Activated CD4-positive, alpha-beta memory T cell treated with anti-CD3 and anti-CD28 coated beads for 36 hours (primary cell): ENCODE data around the gene ENAM. TPM values are rescaled to one million over a fixed set of nuclear protein-coding genes. Genes with fewer than 3 reads are reported as not detected.

Source experiments
- CTCF ChIA-PET: fragments of 350-600 bp; sonication (Branson Sonifier 250); formaldehyde crosslinking; loops from one replicate; lab custom pipeline; 2021; ENCODE audit warnings: antibody characterized with exemption, inconsistent platforms; lab: Charles Lee
- POLR2A ChIA-PET: fragments of 350-600 bp; sonication (Branson Sonifier 250); formaldehyde crosslinking; loops from one replicate; lab custom pipeline; 2021; ENCODE audit warnings: antibody characterized with exemption; lab: Charles Lee
- DNase-seq: peaks from one replicate; pipeline ENCODE4 v3.0.0-alpha.2; 2020
- H3K27ac Mint-ChIP-seq: one replicate; pipeline ENCODE4 v1.8.0; 2021; ENCODE audit warnings: mixed read lengths
- H3K27me3 Mint-ChIP-seq: one replicate; pipeline ENCODE4 v1.8.0; 2021; ENCODE audit warnings: mixed read lengths
- H3K36me3 Mint-ChIP-seq: one replicate; pipeline ENCODE4 v1.8.0; 2021; ENCODE audit warnings: mixed read lengths
- H3K4me1 Mint-ChIP-seq: one replicate; pipeline ENCODE4 v1.8.0; 2021; ENCODE audit warnings: low read depth, mixed read lengths
- H3K4me3 Mint-ChIP-seq: one replicate; pipeline ENCODE4 v1.8.0; 2021; ENCODE audit warnings: mild to moderate bottlenecking, mixed read lengths
- H3K9me3 Mint-ChIP-seq: one replicate; pipeline ENCODE4 v1.8.0; 2021; ENCODE audit warnings: mixed read lengths
- intact Hi-C: fragments of 100-400 bp; cut with micrococcal nuclease; formaldehyde crosslinking; loops from one replicate; pipeline ENCODE4 v1.15.1; 2023
- total RNA-seq, 2 experiments: library from RNA; stranded (reverse); gene quantifications; one replicate each; pipeline ENCODE4 v1.2.3, GENCODE V29; 2021

ENAM gene
- total RNA-seq, 2 experiments from 2014 or later = not detected

DNA sequence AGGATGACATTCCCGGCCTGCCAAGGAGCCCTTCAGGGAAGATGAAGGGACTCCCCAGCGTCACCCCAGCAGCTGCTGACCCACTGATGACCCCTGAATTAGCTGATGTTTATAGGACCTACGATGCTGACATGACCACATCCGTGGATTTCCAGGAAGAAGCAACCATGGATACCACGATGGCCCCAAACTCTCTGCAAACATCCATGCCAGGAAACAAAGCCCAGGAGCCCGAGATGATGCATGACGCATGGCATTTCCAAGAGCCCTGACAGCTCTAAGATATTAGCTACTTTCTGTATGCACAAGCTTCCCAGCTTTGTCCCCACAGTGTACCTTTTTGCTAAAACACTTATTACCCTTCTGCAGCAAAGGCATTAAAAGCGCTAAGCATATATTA is 22.1 kb upstream of the ENAM start:
- Mint-ChIP-seq H3K27me3 (peaks cover 14% of the 10 kb centered on the region), H3K27ac (no peak overlapping the region), H3K4me3 (no peak overlapping the region), H3K4me1 (no peaks in the 10 kb centered on the region), H3K9me3 (no peaks in the 10 kb centered on the region), H3K36me3 (no peaks in the 10 kb centered on the region)
- intact Hi-C loops = loop anchor here (10.0 kb wide), 1 partner anchor 578 kb away; no protein-coding TSS in a partner anchor
- POLR2A ChIA-PET = no interaction called here
- DNase-seq = no peak
- CTCF ChIA-PET = interaction anchor here (0.9 kb wide), 1 partner anchor 623 kb away, joined by 3 read pairs; no protein-coding TSS in a partner anchor

GRCh38 chr4:70607334-70607853 is 21.1 kb upstream of the ENAM start:
- intact Hi-C loops = loop anchor here (10.0 kb wide), 1 partner anchor 577 kb away; no protein-coding TSS in a partner anchor
- Mint-ChIP-seq H3K9me3 (no peaks in the 10 kb centered on the region), H3K27me3 (peaks cover 19% of the 10 kb centered on the region), H3K27ac (no peak overlapping the region), H3K4me1 (no peaks in the 10 kb centered on the region), H3K4me3 (no peak overlapping the region), H3K36me3 (no peaks in the 10 kb centered on the region)
- DNase-seq = no peak
- CTCF ChIA-PET = interaction anchor here (0.9 kb wide), 1 partner anchor 622 kb away, joined by 3 read pairs; no protein-coding TSS in a partner anchor
- POLR2A ChIA-PET = no interaction called here

DNA sequence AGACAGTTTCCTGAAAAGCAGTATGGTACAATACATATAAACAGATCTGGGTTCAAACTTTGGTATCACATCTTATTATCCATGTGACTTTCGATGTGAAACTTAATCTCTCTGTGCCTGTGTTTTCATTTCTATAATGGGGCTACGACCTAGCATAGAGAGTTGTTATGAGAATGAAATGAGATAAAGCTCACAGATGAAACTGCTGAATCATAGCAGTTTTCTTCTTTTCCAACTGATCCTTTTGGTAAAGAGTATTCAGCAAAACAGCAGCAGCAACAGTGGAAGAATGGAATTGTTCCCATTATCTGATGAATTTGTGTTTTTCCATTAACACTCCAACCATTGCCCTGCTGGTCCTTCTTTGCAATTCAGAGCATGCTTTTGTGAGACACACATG is 20.2 kb upstream of the ENAM start:
- no peak overlapping the region for H3K4me3 Mint-ChIP-seq
- no peak for DNase-seq
- no peaks in the 10 kb centered on the region for H3K9me3 Mint-ChIP-seq
- H3K36me3 Mint-ChIP-seq = no peaks in the 10 kb centered on the region
- no peak overlapping the region for H3K27ac Mint-ChIP-seq
- ChIA-PET POLR2A (no interaction called here), CTCF (no interaction called here)
- peaks cover 3% of the 10 kb centered on the region for H3K4me1 Mint-ChIP-seq
- H3K27me3 Mint-ChIP-seq = peaks cover 26% of the 10 kb centered on the region
- intact Hi-C loops = loop anchor here (10.0 kb wide), 1 partner anchor 576 kb away; no protein-coding TSS in a partner anchor

DNA sequence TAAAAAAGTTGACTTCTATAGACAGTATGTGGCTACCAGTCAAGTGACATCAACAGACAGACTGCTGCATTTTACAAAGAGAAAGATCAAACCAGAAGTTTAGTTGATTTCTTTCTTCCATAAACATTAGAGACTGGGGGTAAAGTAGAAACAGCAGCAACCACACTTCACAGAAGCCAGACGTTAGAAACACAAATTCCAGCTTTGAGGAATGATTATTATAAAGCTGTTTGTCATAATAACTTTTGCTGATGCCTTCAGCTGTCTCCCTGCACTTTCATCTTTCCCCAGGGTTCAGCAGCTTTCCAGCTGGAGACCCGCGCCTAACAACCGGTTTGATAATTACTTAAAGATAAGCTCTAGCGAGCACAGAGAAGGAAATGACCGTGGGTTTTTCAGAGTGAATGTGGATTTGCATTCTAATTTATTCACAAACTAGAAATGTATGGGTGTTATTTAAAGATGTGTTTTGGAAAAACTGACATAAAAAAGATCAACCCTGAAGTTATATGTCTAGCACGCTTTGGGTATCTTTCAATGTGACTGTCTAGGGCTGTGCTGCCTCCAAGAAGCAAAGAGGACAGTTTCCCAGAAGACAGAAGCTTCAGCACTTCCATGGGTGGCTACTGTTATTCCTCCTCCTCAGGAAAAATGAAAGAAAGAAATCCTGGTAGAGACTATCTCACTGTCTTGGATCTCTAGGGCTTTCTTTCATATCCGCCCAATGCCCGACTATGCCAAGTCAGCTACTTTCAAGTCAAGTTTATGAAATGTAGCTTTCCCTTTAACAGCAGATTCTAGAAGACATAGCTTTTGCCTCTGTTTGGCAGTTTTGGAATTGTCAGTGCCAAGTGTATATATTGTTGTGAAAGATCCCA is 15.0 kb upstream of the ENAM start:
- CTCF ChIA-PET = interaction anchor here (0.7 kb wide), 1 partner anchor 38 kb away, joined by 3 read pairs; no protein-coding TSS in a partner anchor
- POLR2A ChIA-PET = no interaction called here
- Mint-ChIP-seq H3K36me3 (no peaks in the 10 kb centered on the region), H3K27me3 (peaks cover 28% of the 10 kb centered on the region), H3K27ac (no peak overlapping the region), H3K4me3 (no peak overlapping the region), H3K9me3 (no peaks in the 10 kb centered on the region), H3K4me1 (peaks cover 10% of the 10 kb centered on the region)
- intact Hi-C loops = no loop called here
- DNase-seq = no peak

- H3K4me1 Mint-ChIP-seq = peaks cover 10% of the 10 kb centered on the region
- peaks cover 27% of the 10 kb centered on the region for H3K27me3 Mint-ChIP-seq
- H3K4me3 Mint-ChIP-seq = no peak overlapping the region
- ChIA-PET CTCF (no interaction called here), POLR2A (no interaction called here)
- no peak for DNase-seq
- peaks cover 2% of the 10 kb centered on the region for H3K9me3 Mint-ChIP-seq
- H3K27ac Mint-ChIP-seq = no peak overlapping the region
- no peaks in the 10 kb centered on the region for H3K36me3 Mint-ChIP-seq
- intact Hi-C loops = no loop called here
Measured at GRCh38 chr4:70614184-70614555, 14.4 kb upstream of the ENAM start.

DNA sequence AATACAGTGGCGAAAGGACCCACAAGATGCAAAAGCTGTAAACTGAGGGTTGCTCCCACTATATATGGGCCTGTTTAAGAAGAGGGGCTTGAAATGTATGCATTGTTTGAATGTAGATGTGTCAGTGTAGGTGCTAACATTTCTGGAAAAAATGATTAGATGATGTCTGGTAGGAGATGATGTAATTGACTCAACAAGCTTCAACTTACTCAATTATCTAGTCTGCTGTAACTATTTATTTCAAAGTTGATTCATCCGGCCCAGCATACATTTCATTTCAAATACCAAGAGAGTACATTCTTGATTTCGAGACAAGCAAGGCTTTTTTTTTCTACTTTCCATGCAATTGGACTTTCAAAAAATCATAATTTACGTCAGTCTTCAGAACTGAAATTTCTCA is 9.3 kb upstream of the ENAM start:
- no peaks in the 10 kb centered on the region for H3K36me3 Mint-ChIP-seq
- ChIA-PET POLR2A (no interaction called here), CTCF (no interaction called here)
- H3K4me3 Mint-ChIP-seq = no peak overlapping the region
- intact Hi-C loops = loop anchor here (2.0 to 5.0 kb wide), 2 partner anchors 70 to 223 kb away; partner anchors contain the start of gene UTP3
- DNase-seq = no peak
- peaks cover under 1% of the 10 kb centered on the region for H3K27me3 Mint-ChIP-seq
- peaks cover 5% of the 10 kb centered on the region for H3K9me3 Mint-ChIP-seq
- no peak overlapping the region for H3K27ac Mint-ChIP-seq
- peaks cover 2% of the 10 kb centered on the region for H3K4me1 Mint-ChIP-seq

GRCh38 chr4:70619778-70620177 is 8.8 kb upstream of the ENAM start:
- H3K9me3 Mint-ChIP-seq = peaks cover 5% of the 10 kb centered on the region
- H3K27me3 Mint-ChIP-seq = no peaks in the 10 kb centered on the region
- intact Hi-C loops = loop anchor here (2.0 to 5.0 kb wide), 2 partner anchors 69 to 223 kb away; partner anchors contain the start of gene UTP3
- no peak for DNase-seq
- ChIA-PET CTCF (no interaction called here), POLR2A (no interaction called here)
- no peak overlapping the region for H3K27ac Mint-ChIP-seq
- H3K36me3 Mint-ChIP-seq = no peaks in the 10 kb centered on the region
- H3K4me3 Mint-ChIP-seq = no peak overlapping the region
- peaks cover 2% of the 10 kb centered on the region for H3K4me1 Mint-ChIP-seq

- POLR2A ChIA-PET = no interaction called here
- H3K9me3 Mint-ChIP-seq = peaks cover 5% of the 10 kb centered on the region
- intact Hi-C loops = no loop called here
Measured at GRCh38 chr4:70623323-70623722, 5.2 kb upstream of the ENAM start.

GRCh38 chr4:70624226-70624793 is 4.2 kb upstream of the ENAM start:
- CTCF ChIA-PET = interaction anchor here (1.0 kb wide), 1 partner anchor 28 kb away, joined by 3 read pairs; no protein-coding TSS in a partner anchor
- Mint-ChIP-seq H3K27ac (no peak overlapping the region), H3K4me3 (no peak overlapping the region), H3K36me3 (no peaks in the 10 kb centered on the region), H3K4me1 (peaks cover 6% of the 10 kb centered on the region), H3K27me3 (no peaks in the 10 kb centered on the region), H3K9me3 (peaks cover 1% of the 10 kb centered on the region)
- intact Hi-C loops = no loop called here
- POLR2A ChIA-PET = no interaction called here
- DNase-seq = no peak

More at GRCh38 chr4:70623323-70623722, 5.2 kb upstream of the ENAM start:
- H3K27ac Mint-ChIP-seq = no peak overlapping the region
- no peaks in the 10 kb centered on the region for H3K27me3 Mint-ChIP-seq
- CTCF ChIA-PET = interaction anchor here (1.0 kb wide), 1 partner anchor 29 kb away, joined by 3 read pairs; no protein-coding TSS in a partner anchor
- no peak overlapping the region for H3K4me3 Mint-ChIP-seq
- no peaks in the 10 kb centered on the region for H3K36me3 Mint-ChIP-seq
- peaks cover 2% of the 10 kb centered on the region for H3K4me1 Mint-ChIP-seq
- no peak for DNase-seq

DNA sequence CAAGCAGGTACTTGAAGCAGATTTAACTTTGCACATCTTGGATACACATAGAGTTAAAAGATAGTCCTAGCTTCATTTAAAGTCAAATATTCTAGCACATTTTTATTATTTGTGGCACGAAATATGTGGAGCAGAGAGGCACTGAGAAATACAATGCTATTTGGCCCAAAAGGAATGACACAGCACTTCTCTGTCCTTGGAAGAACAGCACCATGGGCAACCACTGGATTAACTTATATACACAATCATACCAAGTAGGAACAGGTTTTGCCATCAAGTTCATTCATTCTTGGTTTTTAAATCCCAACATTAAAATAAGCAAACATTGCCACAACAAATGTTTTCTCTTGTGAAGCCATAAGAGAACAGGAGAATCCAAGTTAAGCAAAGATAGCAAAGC is 924 bp upstream of the ENAM start:
- DNase-seq = no peak
- Mint-ChIP-seq H3K36me3 (no peaks in the 10 kb centered on the region), H3K27me3 (no peaks in the 10 kb centered on the region), H3K27ac (no peak overlapping the region), H3K4me1 (peaks cover 8% of the 10 kb centered on the region), H3K9me3 (no peaks in the 10 kb centered on the region), H3K4me3 (no peak overlapping the region)
- ChIA-PET CTCF (no interaction called here), POLR2A (no interaction called here)
- intact Hi-C loops = no loop called here

DNA sequence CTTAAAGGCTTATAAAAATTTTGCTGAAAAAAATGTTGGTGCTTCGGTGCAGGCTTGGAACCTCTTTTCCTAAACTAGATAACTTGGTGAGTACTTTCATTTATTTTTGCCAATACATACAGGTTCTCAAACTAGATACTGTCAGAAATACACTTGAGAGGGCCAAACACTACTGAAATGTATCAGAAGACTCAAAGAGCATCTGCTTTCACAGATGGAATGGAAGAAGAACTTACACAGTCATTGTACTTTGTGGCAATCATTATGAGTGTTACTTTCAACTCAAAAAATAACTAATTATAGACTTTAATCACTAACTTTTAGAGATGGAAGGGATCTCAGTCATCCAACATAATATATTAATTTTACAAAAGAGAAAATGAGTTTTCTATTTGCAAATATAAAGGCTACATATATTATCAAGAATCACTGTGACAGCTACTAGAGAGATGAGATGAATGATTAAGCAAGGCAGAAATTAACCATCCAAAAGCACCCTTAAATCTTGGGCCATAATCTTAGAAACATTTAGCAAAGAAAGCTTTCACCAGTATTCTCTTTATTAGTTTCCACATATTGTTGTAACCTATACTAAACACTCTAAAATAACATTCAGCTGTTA is 1.0 kb downstream of the ENAM start:
- Mint-ChIP-seq H3K4me3 (no peak overlapping the region), H3K27ac (no peak overlapping the region), H3K36me3 (no peaks in the 10 kb centered on the region), H3K4me1 (peaks cover 6% of the 10 kb centered on the region), H3K9me3 (no peaks in the 10 kb centered on the region), H3K27me3 (peaks cover 9% of the 10 kb centered on the region)
- no peak for DNase-seq
- POLR2A ChIA-PET = no interaction called here
- CTCF ChIA-PET = no interaction called here
- intact Hi-C loops = no loop called here

- Mint-ChIP-seq H3K36me3 (no peaks in the 10 kb centered on the region), H3K27ac (no peak overlapping the region), H3K4me3 (no peak overlapping the region), H3K9me3 (no peaks in the 10 kb centered on the region), H3K27me3 (peaks cover 9% of the 10 kb centered on the region), H3K4me1 (peaks cover 6% of the 10 kb centered on the region)
- DNase-seq = no peak
- intact Hi-C loops = no loop called here
- POLR2A ChIA-PET = no interaction called here
- CTCF ChIA-PET = no interaction called here
Measured at GRCh38 chr4:70630162-70630561, 1.6 kb downstream of the ENAM start.
